ENCODE results near the gene CFAP73. TPM values are rescaled to one million over a fixed set of nuclear protein-coding genes. Genes with fewer than 3 reads are reported as not detected.
A peak's percentile ranks its signal among the peaks of the same experiment; 100 is the strongest.

The CFAP73 gene
- total and polyA plus RNA-seq, 2 of the 8 experiments (the other 6 are each of a cell fraction or from before 2014, with no cell fraction given), result 0.45 to 0.56 TPM

GRCh38 chr12:113185180-113186032 lies 35.9 kb downstream of the CFAP73 start, which contains the start of the genes DDX54 and RITA1:
DDX54 (minus strand) TSS chr12:113185478; CDS start chr12:113185451, 27 bp downstream.
RITA1 (plus strand) TSS chr12:113185721; CDS start chr12:113186747, 1,026 bp downstream.
- Histone ChIP-seq H4K20me1 (replicated peaks in 1 of 2; ENCODE audit: control insufficient read depth in 1 of 2, insufficient read depth in 2 of 2, low read length in 2 of 2) (peaks cover 2 to 9% of the 10 kb centered on the region in 2 experiments), H3K79me2 (ENCODE audit: control insufficient read depth in 1 of 2, insufficient read depth in 2 of 2, low read length in 2 of 2) (peaks cover 9 to 46% of the 10 kb centered on the region in 2 experiments; a peak in 3 of 4 replicates), H2AFZ (ENCODE audit: low read length) (peak within 1 kb of the TSS; percentile 58; the same call in 1 of the 2 replicates), H2BK20ac (ENCODE audit: low read length) (no peak within 1 kb of the TSS), H3K56ac (replicated peaks; ENCODE audit: insufficient read length, low read depth, low read length) (peak within 1 kb of the TSS; percentile 91), H3K4ac (replicated peaks; ENCODE audit: insufficient read length, low read depth, low read length) (peak within 1 kb of the TSS; percentile 87), H3K36me3 (ENCODE audit: control insufficient read depth in 2 of 4, insufficient read depth in 4 of 4, low read length in 3 of 4) (peaks cover 3 to 11% (median 5%) of the 10 kb centered on the region in 4 experiments; a peak in 6 of 8 replicates), H2AK5ac (ENCODE audit: low read depth, low read length) (no peak within 1 kb of the TSS), H3K4me3 (ENCODE audit: extremely low read depth in 1 of 4, insufficient read depth in 2 of 4, low read depth in 3 of 4, low read length in 4 of 4) (peak within 1 kb of the TSS; percentile 75 to 90 (median 80)), H3K79me1 (ENCODE audit: low read depth, low read length) (peaks cover 13% of the 10 kb centered on the region), H4K5ac (ENCODE audit: insufficient read length, low read depth, low read length) (peak within 1 kb of the TSS; percentile 39), H2BK120ac (replicated peaks; ENCODE audit: low read depth, low read length) (no peak within 1 kb of the TSS), H3K27me3 (replicated peaks in 1 of 4; ENCODE audit: control insufficient read depth in 3 of 4, extremely low read depth in 1 of 4, insufficient read depth in 3 of 4, low read length in 3 of 4) (no peaks in the 10 kb centered on the region), H3K9ac (replicated peaks in 1 of 4; ENCODE audit: extremely low read depth in 1 of 4, low read depth in 3 of 4, low read length in 3 of 4) (peak within 1 kb of the TSS; percentile 72 to 92 (median 90)), H2BK12ac (ENCODE audit: low read depth, low read length) (no peak within 1 kb of the TSS), H3K23ac (ENCODE audit: insufficient read length) (no peak within 1 kb of the TSS), H3K4me2 (ENCODE audit: insufficient read depth in 1 of 2, low read depth in 2 of 2, low read length in 2 of 2) (peak within 1 kb of the TSS; percentile 63 to 72), H3K9me3 (ENCODE audit: insufficient read depth in 2 of 2, low read depth in 1 of 2, low read length in 1 of 2) (no peaks in the 10 kb centered on the region), H4K8ac (ENCODE audit: extremely low read depth, insufficient read depth, low read length) (peak within 1 kb of the TSS; percentile 96), H3K4me1 (replicated peaks in 1 of 4; ENCODE audit: control insufficient read depth in 3 of 4, insufficient read depth in 4 of 4, low read length in 3 of 4) (peaks cover 0 to 6% (median 3%) of the 10 kb centered on the region in 4 experiments; a peak in 4 of 7 replicates), H3K23me2 (ENCODE audit: low read depth, low read length) (peaks cover 7% of the 10 kb centered on the region; the same call in 1 of the 2 replicates), H3K14ac (ENCODE audit: insufficient read length) (no peak within 1 kb of the TSS), H3K27ac (ENCODE audit: low read depth, low read length) (peak within 1 kb of the TSS; percentile 84), H2BK15ac (ENCODE audit: low read length) (no peak within 1 kb of the TSS), H3K18ac (ENCODE audit: extremely low read depth, low read length) (peak within 1 kb of the TSS; percentile 78), H4K91ac (replicated peaks; ENCODE audit: insufficient read length, low read length) (peak within 1 kb of the TSS; percentile 88), H2BK5ac (ENCODE audit: low read depth, low read length) (peak within 1 kb of the TSS; percentile 88)
- ChIA-PET CTCF (ENCODE audit: partially characterized antibody) (interaction anchor here (1.1 to 1.9 kb wide), 4 partner anchors 9 to 240 kb away, joined by 3 to 8 read pairs (median 3); no protein-coding TSS in a partner anchor), POLR2A (ENCODE audit: partially characterized antibody) (interaction anchor here (0.6 to 5.1 kb wide), 25 partner anchors 8 to 339 kb away, joined by 3 to 30 read pairs (median 4); partner anchors contain the start of genes CFAP73, SDSL and TPCN1)
- WGBS, 2 experiments (ENCODE audit: extremely low coverage in 1 of 2, insufficient coverage in 1 of 2, insufficient read length in 1 of 2, insufficient replicate concordance in 2 of 2, low coverage in 1 of 2, low lambda C conversion rate in 2 of 2, missing lambda C conversion rate in 1 of 2), result 2% methylated on average over 37 of the region's 89 CpGs; no CpG with 5 or more reads in 1 of the 2 experiments
- DNase-seq (ENCODE audit: low read depth in 1 of 2, low spot score in 2 of 2), result peak; percentile 81 to 90
- FAIRE-seq, result no peak
- TF ChIP-seq POLR2A (IDR thresholded peaks at IDR 0.05; ENCODE audit: control extremely low read depth in 1 of 2, low read depth in 2 of 2, low read length in 2 of 2), result peak; percentile 78 to 91
- peak; percentile 93 for TF ChIP-seq YY1 (IDR thresholded peaks at IDR 0.05; ENCODE audit: low read depth, low read length)
- TF ChIP-seq, protein P1, sequence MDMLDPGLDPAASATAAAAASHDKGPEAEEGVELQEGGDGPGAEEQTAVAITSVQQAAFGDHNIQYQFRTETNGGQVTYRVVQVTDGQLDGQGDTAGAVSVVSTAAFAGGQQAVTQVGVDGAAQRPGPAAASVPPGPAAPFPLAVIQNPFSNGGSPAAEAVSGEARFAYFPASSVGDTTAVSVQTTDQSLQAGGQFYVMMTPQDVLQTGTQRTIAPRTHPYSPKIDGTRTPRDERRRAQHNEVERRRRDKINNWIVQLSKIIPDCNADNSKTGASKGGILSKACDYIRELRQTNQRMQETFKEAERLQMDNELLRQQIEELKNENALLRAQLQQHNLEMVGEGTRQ (IDR thresholded peaks at IDR 0.05; ENCODE audit: low read length), result peak; percentile 95
- peak; percentile 75 for TF ChIP-seq ATF3 (IDR thresholded peaks at IDR 0.05; ENCODE audit: insufficient read depth, low read depth, low read length)
- TF ChIP-seq ZNF274 (IDR thresholded peaks at IDR 0.05; ENCODE audit: borderline replicate concordance, extremely low read depth, low read length), result no peak
- TF ChIP-seq BACH1 (IDR thresholded peaks at IDR 0.05; ENCODE audit: low read length), result 0 out of 2 replicates have a peak, but pooled peaks have one; percentile 4
- no peak for TF ChIP-seq TEAD4 (IDR thresholded peaks at IDR 0.05; ENCODE audit: low read depth, low read length)
- peak; percentile 86 for TF ChIP-seq JUND (IDR thresholded peaks at IDR 0.05; ENCODE audit: low read length)
- TF ChIP-seq CHD1 (IDR thresholded peaks at IDR 0.05; ENCODE audit: low read depth, low read length), result peak; percentile 89
- no peak for TF ChIP-seq EZH2 (IDR thresholded peaks at IDR 0.05; ENCODE audit: low read depth, low read length, severe bottlenecking)

Measured in H1 (cell line).